Hepatocyte (in vitro differentiated cells): ENCODE measurements around the gene INIP. TPM values are rescaled to one million over a fixed set of nuclear protein-coding genes. Genes with fewer than 3 reads are reported as not detected.

ENCODE experiments used
- DNase-seq: peaks from one replicate; pipeline ENCODE4 v3.0.0-alpha.2; 2016; ENCODE audit warnings: low spot score
- H2AFZ ChIP-seq: fragments of 200-600 bp; sonication (generic); 2 replicates; pipeline ENCODE4 v1.6.0; 2016; ENCODE audit warnings: antibody characterized with exemption, mild to moderate bottlenecking
- H3K27ac ChIP-seq: fragments of 200-600 bp; sonication (generic); 2 replicates; pipeline ENCODE4 v1.5.1; 2016; ENCODE audit warnings: mild to moderate bottlenecking
- H3K27me3 ChIP-seq: fragments of 200-600 bp; sonication (generic); 2 replicates; pipeline ENCODE4 v1.6.1; 2016
- H3K36me3 ChIP-seq: fragments of 200-600 bp; sonication (generic); replicated peaks from 2 replicates; pipeline ENCODE4 v1.5.1; 2016; ENCODE audit warnings: low read depth; ENCODE audit not compliant: insufficient read depth
- H3K4me1 ChIP-seq: fragments of 200-600 bp; sonication (generic); 2 replicates; pipeline ENCODE4 v1.5.1; 2016; ENCODE audit warnings: mild to moderate bottlenecking, moderate library complexity; ENCODE audit not compliant: insufficient read depth
- H3K4me2 ChIP-seq: fragments of 200-600 bp; sonication (generic); 2 replicates; pipeline ENCODE4 v1.6.0; 2016
- H3K4me3 ChIP-seq: fragments of 200-600 bp; sonication (generic); 2 replicates; pipeline ENCODE4 v1.5.1; 2016; ENCODE audit warnings: mild to moderate bottlenecking
- H3K79me2 ChIP-seq: fragments of 200-600 bp; sonication (generic); 2 replicates; pipeline ENCODE4 v1.6.0; 2017; ENCODE audit warnings: mild to moderate bottlenecking
- H3K9me2 ChIP-seq: fragments of 200-600 bp; sonication (generic); replicated peaks from 2 replicates; pipeline ENCODE4 v1.6.0; 2017; ENCODE audit warnings: mild to moderate bottlenecking; ENCODE audit not compliant: insufficient read depth
- H3K9me3 ChIP-seq: fragments of 200-600 bp; sonication (generic); 2 replicates; pipeline ENCODE4 v1.5.1; 2016; ENCODE audit warnings: low read depth, mild to moderate bottlenecking
- H4K20me1 ChIP-seq: fragments of 200-600 bp; sonication (generic); 2 replicates; pipeline ENCODE4 v1.6.0; 2016; ENCODE audit warnings: mild to moderate bottlenecking; ENCODE audit not compliant: insufficient read depth, poor library complexity, severe bottlenecking
- CTCF ChIP-seq: fragments of 200-600 bp; sonication (generic); IDR thresholded peaks from 2 replicates; pipeline ENCODE4 v1.5.1; 2016; ENCODE audit warnings: antibody characterized with exemption, mild to moderate bottlenecking; ENCODE audit not compliant: poor library complexity
- EZH2 ChIP-seq: fragments of 200-600 bp; sonication (generic); IDR thresholded peaks from 2 replicates; pipeline ENCODE4 v1.6.1; 2016; ENCODE audit warnings: antibody characterized with exemption, mild to moderate bottlenecking, borderline replicate concordance
- EZH2phosphoT487 ChIP-seq: fragments of 200-600 bp; sonication (generic); IDR thresholded peaks from one replicate; pipeline ENCODE4 v1.6.1; 2018; ENCODE audit warnings: antibody characterized with exemption, mild to moderate bottlenecking, low read depth, moderate library complexity; ENCODE audit not compliant: unreplicated experiment, severe bottlenecking
- WGBS: methylation state at CpG from one replicate; pipeline ENCODE4 v1.1.6; 2016; ENCODE audit warnings: low lambda C conversion rate; ENCODE audit errors: missing lambda C conversion rate; 5-methylcytosine and 5-hydroxymethylcytosine counted together
- polyA plus RNA-seq: library from polyadenylated mRNA; unstranded; fragments of >200 nt; fragmentation: Nextera tagmentation; extraction: Ambion mirVana; gene quantifications from 2 replicates; pipeline ENCODE4 v1.2.1, GENCODE V29; 2016
- total RNA-seq: library from RNA; depleted of rRNA; stranded (reverse); fragments of >200 nt; gene quantifications from 2 replicates; pipeline ENCODE4 v1.2.3, GENCODE V29; 2014

Gene INIP
- total and polyA plus RNA-seq, 2 experiments from 2014 or later: 19.3 to 37.4 TPM

- Histone ChIP-seq H3K4me2 (peak overlapping the region; percentile 34), H3K27ac (peak overlapping the region; percentile 24), H3K4me3 (no peak overlapping the region), H2AFZ (no peak overlapping the region), H3K9me3 (no peaks in the 10 kb centered on the region), H4K20me1 (peaks cover 3% of the 10 kb centered on the region), H3K27me3 (no peaks in the 10 kb centered on the region), H3K36me3 (no peaks in the 10 kb centered on the region), H3K9me2 (no peaks in the 10 kb centered on the region), H3K79me2 (peaks cover 80% of the 10 kb centered on the region), H3K4me1 (peaks cover 38% of the 10 kb centered on the region)
- peak; percentile 15 for DNase-seq
- 75% methylated on average over 4 of the region's 4 CpGs for WGBS
- TF ChIP-seq CTCF (no peak), EZH2phosphoT487 (no peak), EZH2 (no peak)
These were observed 37.8 kb upstream of the INIP start for GRCh38 chr9:112755675-112756074.

- DNase-seq: no peak
- H4K20me1 ChIP-seq: peaks cover 2% of the 10 kb centered on the region
- no peak for TF ChIP-seq EZH2phosphoT487
- peak overlapping the region; percentile 24 for H3K27ac ChIP-seq
- peaks cover 73% of the 10 kb centered on the region for H3K79me2 ChIP-seq
- no peaks in the 10 kb centered on the region for H3K27me3 ChIP-seq
- H2AFZ ChIP-seq: no peak overlapping the region
- H3K9me2 ChIP-seq: no peaks in the 10 kb centered on the region
- 49% methylated on average over 5 of the region's 5 CpGs for WGBS
- H3K4me1 ChIP-seq: peaks cover 40% of the 10 kb centered on the region
- H3K36me3 ChIP-seq: no peaks in the 10 kb centered on the region
- peak overlapping the region; percentile 34 for H3K4me2 ChIP-seq
- H3K4me3 ChIP-seq: no peak overlapping the region
- H3K9me3 ChIP-seq: no peaks in the 10 kb centered on the region
These were observed 37.1 kb upstream of the INIP start for GRCh38 chr9:112755016-112755427.

- Histone ChIP-seq H3K9me2 (no peaks in the 10 kb centered on the region), H2AFZ (no peak overlapping the region), H3K79me2 (peaks cover 72% of the 10 kb centered on the region), H3K9me3 (no peaks in the 10 kb centered on the region), H3K4me2 (peak overlapping the region; percentile 24), H3K27ac (peak overlapping the region; percentile 24), H4K20me1 (no peaks in the 10 kb centered on the region), H3K4me3 (no peak overlapping the region), H3K4me1 (peaks cover 44% of the 10 kb centered on the region), H3K27me3 (no peaks in the 10 kb centered on the region), H3K36me3 (no peaks in the 10 kb centered on the region)
- WGBS: 76% methylated on average over 3 of the region's 3 CpGs
- no peak for DNase-seq
- no peak for TF ChIP-seq EZH2phosphoT487
- TF ChIP-seq EZH2: no peak
- TF ChIP-seq CTCF: no peak
These were observed 36.7 kb upstream of the INIP start for GRCh38 chr9:112754578-112754977.

- Histone ChIP-seq H3K36me3 (no peaks in the 10 kb centered on the region), H3K27ac (peak overlapping the region; percentile 55), H4K20me1 (no peaks in the 10 kb centered on the region), H3K27me3 (no peaks in the 10 kb centered on the region), H2AFZ (no peak overlapping the region), H3K79me2 (peaks cover 67% of the 10 kb centered on the region), H3K4me2 (peak overlapping the region; percentile 91), H3K9me2 (no peaks in the 10 kb centered on the region), H3K9me3 (no peaks in the 10 kb centered on the region), H3K4me3 (no peak overlapping the region), H3K4me1 (peaks cover 45% of the 10 kb centered on the region)
- TF ChIP-seq CTCF (no peak), EZH2 (no peak), EZH2phosphoT487 (no peak)
- 89% methylated on average over 2 of the region's 2 CpGs for WGBS
- DNase-seq: peak; percentile 57
These were observed 35.8 kb upstream of the INIP start for GRCh38 chr9:112753725-112754124.
